ENCODE data around the gene EGFR. TPM values are rescaled to one million over a fixed set of nuclear protein-coding genes. Genes with fewer than 3 reads are reported as not detected.

The EGFR gene
- total and polyA plus RNA-seq, 5 donors from 2014 or later = not detected

DNA sequence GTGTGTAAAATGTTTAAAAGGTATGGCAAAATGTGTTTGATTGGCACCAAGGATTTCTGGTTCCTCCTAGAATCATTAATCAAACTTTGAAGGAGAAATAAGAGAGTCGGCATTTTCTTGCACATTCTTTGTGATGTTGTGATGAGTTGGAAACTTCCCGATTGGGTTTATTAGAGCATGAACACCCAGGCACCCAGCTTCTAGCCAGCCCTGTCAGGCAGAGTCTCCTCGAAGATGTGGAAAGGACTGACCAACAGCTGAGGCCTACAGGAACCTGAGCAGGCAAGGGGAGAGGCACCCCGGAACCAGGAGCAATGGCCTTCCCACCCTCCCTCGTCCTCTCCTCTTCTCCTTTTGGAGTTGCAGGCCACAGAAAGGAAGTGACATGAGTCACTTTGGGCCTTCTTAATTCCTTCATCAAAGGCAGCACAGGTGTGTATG lies 68.7 kb downstream of the EGFR start:
- H3K9me3 Mint-ChIP-seq = peaks cover 0 to 3% (median 0%) of the 10 kb centered on the region in 7 donors
- Histone ChIP-seq H3K36me3 (ENCODE audit: control insufficient read depth, insufficient read depth, low read length) (no peaks in the 10 kb centered on the region), H3K27ac (ENCODE audit: insufficient read depth, low read length, poor library complexity, severe bottlenecking) (no peak overlapping the region), H3K27me3 (ENCODE audit: control insufficient read depth, insufficient read depth, low read length) (no peaks in the 10 kb centered on the region), H3K4me3 (ENCODE audit: low read depth, low read length) (no peak overlapping the region), H3K4me1 (ENCODE audit: control insufficient read depth, insufficient read depth, low read length, poor library complexity, severe bottlenecking) (no peaks in the 10 kb centered on the region), H3K9me3 (ENCODE audit: control insufficient read depth in 2 of 2, low read length in 2 of 2) (no peaks in the 10 kb centered on the region)
- no peak for DNase-seq
- H3K4me3 Mint-ChIP-seq = no peak overlapping the region
- H3K4me1 Mint-ChIP-seq = peaks cover 0 to 4% (median 0%) of the 10 kb centered on the region in 4 donors
- H3K27me3 Mint-ChIP-seq = peaks cover 13% of the 10 kb centered on the region
- no peaks in the 10 kb centered on the region for H3K36me3 Mint-ChIP-seq
- no peak overlapping the region for H3K27ac Mint-ChIP-seq
- no peak for ATAC-seq (ENCODE audit: low read depth in 2 of 2)

DNA sequence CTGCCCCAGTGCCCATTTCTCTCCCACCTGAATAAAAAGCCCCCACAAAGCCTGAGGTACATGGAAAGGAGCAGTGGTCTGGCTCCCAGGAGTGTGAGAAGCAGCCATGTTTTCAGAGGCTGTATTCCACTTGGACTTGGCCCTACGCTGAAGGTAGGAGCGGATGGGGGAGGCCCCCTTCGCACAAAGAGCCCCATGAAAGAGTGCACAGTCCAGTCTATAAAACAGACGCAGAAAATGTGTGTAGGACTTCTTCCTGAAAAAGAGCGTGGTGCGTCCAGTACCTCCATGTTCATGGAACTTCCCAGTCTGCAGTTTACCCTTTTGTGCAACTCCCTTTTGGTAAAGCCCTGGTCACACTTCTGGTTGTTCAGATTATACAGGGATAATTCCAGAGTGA lies 69.3 kb downstream of the EGFR start:
- H3K36me3 ChIP-seq (ENCODE audit: control insufficient read depth, insufficient read depth, low read length) = no peaks in the 10 kb centered on the region
- Mint-ChIP-seq H3K4me3 (no peak overlapping the region), H3K27me3 (peaks cover 13% of the 10 kb centered on the region), H3K4me1 (peaks cover 0 to 4% (median 0%) of the 10 kb centered on the region in 4 donors), H3K9me3 (peaks cover 0 to 3% (median 0%) of the 10 kb centered on the region in 7 donors), H3K27ac (no peak overlapping the region), H3K36me3 (no peaks in the 10 kb centered on the region)
- no peaks in the 10 kb centered on the region for H3K9me3 ChIP-seq (ENCODE audit: control insufficient read depth in 2 of 2, low read length in 2 of 2)
- no peak overlapping the region for H3K27ac ChIP-seq (ENCODE audit: insufficient read depth, low read length, poor library complexity, severe bottlenecking)
- no peak for DNase-seq
- H3K27me3 ChIP-seq (ENCODE audit: control insufficient read depth, insufficient read depth, low read length) = no peaks in the 10 kb centered on the region
- no peaks in the 10 kb centered on the region for H3K4me1 ChIP-seq (ENCODE audit: control insufficient read depth, insufficient read depth, low read length, poor library complexity, severe bottlenecking)
- H3K4me3 ChIP-seq (ENCODE audit: low read depth, low read length) = no peak overlapping the region
- no peak for ATAC-seq (ENCODE audit: low read depth in 2 of 2)

DNA sequence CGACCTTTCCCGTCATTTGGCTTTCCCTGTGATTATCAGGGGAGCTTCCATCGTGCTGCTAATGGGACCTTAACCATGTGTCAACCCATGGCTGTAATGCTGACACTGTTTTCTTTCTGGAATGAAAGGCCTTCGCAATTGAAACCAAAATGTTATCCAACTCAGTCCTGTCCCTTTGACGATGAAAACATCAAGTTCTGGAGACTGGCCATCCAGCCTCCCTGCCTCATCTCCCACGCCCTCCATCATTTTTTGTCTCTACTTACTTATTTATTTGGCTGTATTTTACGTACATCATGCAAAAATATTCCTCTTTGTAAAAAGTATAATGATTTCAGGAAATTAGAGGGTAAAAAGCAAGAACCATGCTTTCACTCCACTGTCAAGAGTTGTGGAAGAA lies 69.8 kb downstream of the EGFR start:
- ATAC-seq (ENCODE audit: low read depth in 2 of 2) = no peak
- no peak overlapping the region for H3K27ac ChIP-seq (ENCODE audit: insufficient read depth, low read length, poor library complexity, severe bottlenecking)
- no peak overlapping the region for H3K27ac Mint-ChIP-seq

DNA sequence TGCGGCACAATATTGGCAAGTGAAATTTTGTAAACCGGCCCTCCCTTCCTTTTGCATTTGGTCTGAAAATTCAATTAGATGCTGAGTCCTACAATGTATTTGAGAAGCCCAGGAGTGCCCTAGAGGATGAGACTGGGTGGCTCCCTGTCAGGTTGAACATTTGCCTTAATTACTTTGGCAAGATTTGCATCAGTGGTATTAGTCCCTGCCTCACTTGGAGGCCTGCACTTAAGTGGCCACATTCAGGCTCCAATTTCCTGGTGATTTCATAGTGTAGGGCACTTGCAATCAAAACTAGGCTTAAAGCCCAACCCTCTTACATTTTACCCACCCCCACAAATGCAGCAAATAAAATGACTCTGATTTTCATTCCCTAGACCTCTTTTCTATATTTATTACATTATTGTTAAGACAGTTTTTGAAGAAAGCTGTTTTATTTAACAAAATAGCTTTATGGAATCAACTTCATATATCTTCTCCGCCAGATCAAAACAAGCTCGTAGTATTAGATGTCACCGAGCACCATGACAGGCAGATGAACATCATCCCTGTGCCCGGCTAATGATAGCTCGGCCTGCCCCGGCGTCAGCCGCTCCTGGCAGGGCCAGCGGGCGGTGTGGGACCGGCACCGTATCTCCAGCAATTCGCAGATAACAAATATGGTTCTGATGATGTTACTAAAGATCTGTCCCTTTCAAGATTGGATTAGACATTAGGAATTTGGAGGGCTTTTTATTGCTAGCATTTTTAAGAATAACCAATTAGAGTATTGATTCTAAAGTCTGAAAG lies 73.6 kb downstream of the EGFR start:
- DNase-seq = no peak
- Mint-ChIP-seq H3K9me3 (peaks cover 0 to 3% (median 0%) of the 10 kb centered on the region in 7 donors), H3K4me1 (no peaks in the 10 kb centered on the region), H3K27ac (no peak overlapping the region), H3K4me3 (no peak overlapping the region), H3K36me3 (no peaks in the 10 kb centered on the region), H3K27me3 (peaks cover 9% of the 10 kb centered on the region)
- Histone ChIP-seq H3K9me3 (ENCODE audit: control insufficient read depth in 2 of 2, low read length in 2 of 2) (no peaks in the 10 kb centered on the region), H3K4me1 (ENCODE audit: control insufficient read depth, insufficient read depth, low read length, poor library complexity, severe bottlenecking) (no peaks in the 10 kb centered on the region), H3K4me3 (ENCODE audit: low read depth, low read length) (no peak overlapping the region), H3K36me3 (ENCODE audit: control insufficient read depth, insufficient read depth, low read length) (no peaks in the 10 kb centered on the region), H3K27me3 (ENCODE audit: control insufficient read depth, insufficient read depth, low read length) (no peaks in the 10 kb centered on the region), H3K27ac (ENCODE audit: insufficient read depth, low read length, poor library complexity, severe bottlenecking) (no peak overlapping the region)
- no peak for ATAC-seq (ENCODE audit: low read depth in 2 of 2)

More for the DNA sequence above, 69.8 kb downstream of the EGFR start:
- Mint-ChIP-seq H3K36me3 (no peaks in the 10 kb centered on the region), H3K4me1 (peaks cover 0 to 4% (median 0%) of the 10 kb centered on the region in 4 donors), H3K9me3 (peaks cover 0 to 3% (median 0%) of the 10 kb centered on the region in 7 donors), H3K27me3 (peaks cover 13% of the 10 kb centered on the region), H3K4me3 (no peak overlapping the region)
- no peak for DNase-seq
- Histone ChIP-seq H3K4me1 (ENCODE audit: control insufficient read depth, insufficient read depth, low read length, poor library complexity, severe bottlenecking) (no peaks in the 10 kb centered on the region), H3K27me3 (ENCODE audit: control insufficient read depth, insufficient read depth, low read length) (no peaks in the 10 kb centered on the region), H3K9me3 (ENCODE audit: control insufficient read depth in 2 of 2, low read length in 2 of 2) (no peaks in the 10 kb centered on the region), H3K4me3 (ENCODE audit: low read depth, low read length) (no peak overlapping the region), H3K36me3 (ENCODE audit: control insufficient read depth, insufficient read depth, low read length) (no peaks in the 10 kb centered on the region)

DNA sequence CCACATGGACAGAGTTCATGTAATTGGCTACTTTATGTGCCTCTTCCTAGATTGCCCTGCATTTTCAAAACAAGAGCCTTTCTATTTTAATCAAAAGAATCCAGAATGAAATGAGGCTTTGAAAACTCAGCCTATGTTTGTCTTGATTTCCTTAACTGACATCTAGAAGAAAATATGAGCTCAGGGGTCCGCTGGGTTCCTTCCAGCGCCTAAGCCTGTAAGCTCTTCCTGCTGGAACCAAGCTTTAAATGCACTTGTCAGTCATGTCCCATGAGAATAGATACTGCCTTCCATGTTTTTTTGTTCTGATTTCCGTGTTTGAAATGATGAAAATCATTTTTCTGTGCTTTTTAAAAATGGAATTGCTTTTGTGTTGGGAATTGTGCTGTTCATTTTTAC lies 74.2 kb downstream of the EGFR start:
- H3K36me3 ChIP-seq (ENCODE audit: control insufficient read depth, insufficient read depth, low read length) = no peaks in the 10 kb centered on the region
- peaks cover 0 to 3% (median 0%) of the 10 kb centered on the region in 7 donors for H3K9me3 Mint-ChIP-seq
- no peaks in the 10 kb centered on the region for H3K9me3 ChIP-seq (ENCODE audit: control insufficient read depth in 2 of 2, low read length in 2 of 2)
- no peaks in the 10 kb centered on the region for H3K4me1 ChIP-seq (ENCODE audit: control insufficient read depth, insufficient read depth, low read length, poor library complexity, severe bottlenecking)
- no peak overlapping the region for H3K4me3 ChIP-seq (ENCODE audit: low read depth, low read length)
- H3K27me3 ChIP-seq (ENCODE audit: control insufficient read depth, insufficient read depth, low read length) = no peaks in the 10 kb centered on the region
- no peak for DNase-seq
- H3K27ac Mint-ChIP-seq = no peak overlapping the region
- no peaks in the 10 kb centered on the region for H3K36me3 Mint-ChIP-seq
- no peak overlapping the region for H3K4me3 Mint-ChIP-seq
- peaks cover 9% of the 10 kb centered on the region for H3K27me3 Mint-ChIP-seq
- H3K4me1 Mint-ChIP-seq = no peaks in the 10 kb centered on the region
- no peak for ATAC-seq (ENCODE audit: low read depth in 2 of 2)
- no peak overlapping the region for H3K27ac ChIP-seq (ENCODE audit: insufficient read depth, low read length, poor library complexity, severe bottlenecking)

DNA sequence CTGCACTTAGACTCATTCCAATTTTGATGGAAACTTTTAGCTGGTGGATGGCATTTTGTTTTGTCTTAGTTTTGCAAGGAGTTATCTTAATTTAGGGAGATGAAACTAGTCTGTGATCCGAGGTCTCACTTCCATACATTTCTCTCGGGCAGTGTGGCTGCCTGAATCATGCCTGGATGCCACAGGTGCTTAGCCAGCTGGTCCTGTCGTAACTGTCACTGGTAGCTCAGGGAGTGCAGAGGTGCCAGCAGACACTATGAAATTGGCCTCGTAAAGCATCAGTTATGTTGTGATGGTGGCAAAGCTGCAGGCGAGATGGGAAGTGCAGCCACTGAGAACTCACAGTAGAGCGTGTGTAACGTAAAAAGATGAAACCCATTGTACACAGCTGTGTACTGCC lies 74.9 kb downstream of the EGFR start:
- Mint-ChIP-seq H3K36me3 (no peaks in the 10 kb centered on the region), H3K27me3 (peaks cover 9% of the 10 kb centered on the region), H3K4me1 (no peaks in the 10 kb centered on the region), H3K27ac (no peak overlapping the region), H3K9me3 (peaks cover 0 to 3% (median 0%) of the 10 kb centered on the region in 7 donors), H3K4me3 (no peak overlapping the region)
- no peak overlapping the region for H3K27ac ChIP-seq (ENCODE audit: insufficient read depth, low read length, poor library complexity, severe bottlenecking)
- no peaks in the 10 kb centered on the region for H3K9me3 ChIP-seq (ENCODE audit: control insufficient read depth in 2 of 2, low read length in 2 of 2)
- no peak for DNase-seq
- H3K27me3 ChIP-seq (ENCODE audit: control insufficient read depth, insufficient read depth, low read length) = no peaks in the 10 kb centered on the region
- H3K4me3 ChIP-seq (ENCODE audit: low read depth, low read length) = no peak overlapping the region
- H3K36me3 ChIP-seq (ENCODE audit: control insufficient read depth, insufficient read depth, low read length) = no peaks in the 10 kb centered on the region
- no peaks in the 10 kb centered on the region for H3K4me1 ChIP-seq (ENCODE audit: control insufficient read depth, insufficient read depth, low read length, poor library complexity, severe bottlenecking)
- no peak for ATAC-seq (ENCODE audit: low read depth in 2 of 2)

DNA sequence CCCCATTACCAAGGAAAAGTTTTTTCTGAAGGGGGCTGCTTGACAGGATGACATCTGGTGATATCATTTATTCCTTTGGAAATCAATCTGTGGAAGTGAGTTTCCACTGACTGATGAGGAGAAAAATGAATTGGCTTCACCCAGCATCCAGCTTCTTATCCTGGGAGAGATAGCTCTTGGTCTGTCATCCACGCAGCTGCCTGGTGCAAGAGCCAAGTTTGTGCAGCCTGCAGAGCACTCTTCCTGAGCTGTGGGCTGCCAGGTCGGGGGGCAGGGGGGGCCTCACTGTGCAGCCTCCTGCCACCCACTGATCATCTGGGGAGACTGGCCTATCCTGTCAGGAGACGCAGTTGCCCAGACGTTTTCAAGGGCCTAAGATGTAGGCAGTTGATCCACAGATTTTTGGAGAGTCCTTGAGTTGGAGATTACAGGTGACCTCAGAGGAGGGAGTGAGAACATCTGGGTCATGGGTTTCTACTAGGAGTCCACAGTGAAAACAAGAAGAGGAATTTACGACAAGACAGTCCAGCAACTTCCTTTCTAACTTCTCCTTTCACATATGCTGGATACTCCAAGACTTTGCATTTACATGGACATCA lies 75.4 kb downstream of the EGFR start:
- DNase-seq (no peak), ATAC-seq (ENCODE audit: low read depth in 2 of 2) (no peak)
- H3K27ac ChIP-seq (ENCODE audit: insufficient read depth, low read length, poor library complexity, severe bottlenecking) = no peak overlapping the region
- no peaks in the 10 kb centered on the region for H3K4me1 ChIP-seq (ENCODE audit: control insufficient read depth, insufficient read depth, low read length, poor library complexity, severe bottlenecking)
- H3K36me3 Mint-ChIP-seq = no peaks in the 10 kb centered on the region
- no peaks in the 10 kb centered on the region for H3K9me3 ChIP-seq (ENCODE audit: control insufficient read depth in 2 of 2, low read length in 2 of 2)
- no peaks in the 10 kb centered on the region for H3K36me3 ChIP-seq (ENCODE audit: control insufficient read depth, insufficient read depth, low read length)
- no peaks in the 10 kb centered on the region for H3K4me1 Mint-ChIP-seq
- peaks cover 0 to 3% (median 0%) of the 10 kb centered on the region in 7 donors for H3K9me3 Mint-ChIP-seq
- H3K27me3 Mint-ChIP-seq = peaks cover 9% of the 10 kb centered on the region
- H3K27me3 ChIP-seq (ENCODE audit: control insufficient read depth, insufficient read depth, low read length) = no peaks in the 10 kb centered on the region
- no peak overlapping the region for H3K27ac Mint-ChIP-seq
- no peak overlapping the region for H3K4me3 Mint-ChIP-seq
- H3K4me3 ChIP-seq (ENCODE audit: low read depth, low read length) = no peak overlapping the region

DNA sequence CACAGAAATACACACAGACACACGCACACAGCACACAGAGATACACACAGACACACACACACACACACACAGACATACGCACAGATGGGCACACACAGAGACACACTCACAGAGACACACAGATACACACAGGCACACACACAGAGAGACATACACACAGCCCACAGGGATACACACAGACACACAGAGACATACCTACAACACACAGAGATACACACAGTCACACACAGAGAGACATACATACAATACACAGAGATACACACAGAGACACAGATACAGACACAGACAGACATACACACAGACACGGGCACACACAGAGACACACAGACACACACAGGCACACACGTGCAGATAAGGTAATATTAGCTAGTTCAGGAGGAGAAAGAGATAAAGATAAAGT lies 76.9 kb downstream of the EGFR start:
- Histone ChIP-seq H3K4me3 (ENCODE audit: low read depth, low read length) (no peak overlapping the region), H3K9me3 (ENCODE audit: control insufficient read depth in 2 of 2, low read length in 2 of 2) (no peaks in the 10 kb centered on the region), H3K27ac (ENCODE audit: insufficient read depth, low read length, poor library complexity, severe bottlenecking) (no peak overlapping the region), H3K4me1 (ENCODE audit: control insufficient read depth, insufficient read depth, low read length, poor library complexity, severe bottlenecking) (no peaks in the 10 kb centered on the region), H3K36me3 (ENCODE audit: control insufficient read depth, insufficient read depth, low read length) (no peaks in the 10 kb centered on the region), H3K27me3 (ENCODE audit: control insufficient read depth, insufficient read depth, low read length) (no peaks in the 10 kb centered on the region)
- no peaks in the 10 kb centered on the region for H3K4me1 Mint-ChIP-seq
- H3K27me3 Mint-ChIP-seq = peaks cover 4% of the 10 kb centered on the region
- H3K4me3 Mint-ChIP-seq = no peak overlapping the region
- ATAC-seq (ENCODE audit: low read depth in 2 of 2) (no peak), DNase-seq (no peak)
- no peaks in the 10 kb centered on the region for H3K9me3 Mint-ChIP-seq
- H3K36me3 Mint-ChIP-seq = no peaks in the 10 kb centered on the region
- no peak overlapping the region for H3K27ac Mint-ChIP-seq

Measured in CD4-positive, CD25-positive, alpha-beta regulatory T cell (primary cell).